Lower leg skin (tissue), 4 donors: ENCODE results near the gene WDFY4. TPM values are rescaled to one million over a fixed set of nuclear protein-coding genes. Genes with fewer than 3 reads are reported as not detected.

Experiments
- DNase-seq, 2 donors: peaks; one replicate each; pipeline ENCODE4 v3.0.0-alpha.2; 2019; ENCODE audit warnings: low spot score in 2 of 2
- H3K4me3 ChIP-seq: fragments of 200-600 bp; sonication (generic); 2 replicates; pipeline ENCODE4 v1.5.1; 2017; ENCODE audit warnings: mild to moderate bottlenecking, low read depth; ENCODE audit not compliant: poor library complexity, severe bottlenecking
- POLR2A ChIP-seq, 2 donors: fragments of 450-650 bp; IDR thresholded peaks; one replicate each; pipeline ENCODE4 v1.6.1; 2016 to 2017; ENCODE audit warnings: antibody characterized with exemption in 2 of 2, mild to moderate bottlenecking in 1 of 2, moderate library complexity in 1 of 2
- WGBS, 2 donors: methylation state at CpG; one replicate each; pipeline ENCODE4 v1.1.5; 2018; 5-methylcytosine and 5-hydroxymethylcytosine counted together
- intact Hi-C: fragments of 100-400 bp; cut with DNase I; formaldehyde crosslinking; loops from one replicate; pipeline ENCODE4 v1.15.0; 2023; ENCODE audit warnings: low total_unique reads
- total RNA-seq, 4 donors: library from RNA; depleted of rRNA; stranded (reverse); fragments of >200 nt; gene quantifications; one replicate each; pipeline ENCODE4 v1.1.0, GENCODE V29; 2016
- TF ChIP-seq, protein P1 (sequence below), 3 donors: fragments of 450-650 bp; IDR thresholded peaks; one replicate each; pipeline ENCODE4 v1.5.1; 2016; ENCODE audit warnings: antibody characterized with exemption in 3 of 3, mild to moderate bottlenecking in 3 of 3, moderate library complexity in 2 of 3

Gene WDFY4
- total RNA-seq, 4 donors from 2014 or later, result 0.91 to 4.2 (median 1.1) TPM

DNA sequence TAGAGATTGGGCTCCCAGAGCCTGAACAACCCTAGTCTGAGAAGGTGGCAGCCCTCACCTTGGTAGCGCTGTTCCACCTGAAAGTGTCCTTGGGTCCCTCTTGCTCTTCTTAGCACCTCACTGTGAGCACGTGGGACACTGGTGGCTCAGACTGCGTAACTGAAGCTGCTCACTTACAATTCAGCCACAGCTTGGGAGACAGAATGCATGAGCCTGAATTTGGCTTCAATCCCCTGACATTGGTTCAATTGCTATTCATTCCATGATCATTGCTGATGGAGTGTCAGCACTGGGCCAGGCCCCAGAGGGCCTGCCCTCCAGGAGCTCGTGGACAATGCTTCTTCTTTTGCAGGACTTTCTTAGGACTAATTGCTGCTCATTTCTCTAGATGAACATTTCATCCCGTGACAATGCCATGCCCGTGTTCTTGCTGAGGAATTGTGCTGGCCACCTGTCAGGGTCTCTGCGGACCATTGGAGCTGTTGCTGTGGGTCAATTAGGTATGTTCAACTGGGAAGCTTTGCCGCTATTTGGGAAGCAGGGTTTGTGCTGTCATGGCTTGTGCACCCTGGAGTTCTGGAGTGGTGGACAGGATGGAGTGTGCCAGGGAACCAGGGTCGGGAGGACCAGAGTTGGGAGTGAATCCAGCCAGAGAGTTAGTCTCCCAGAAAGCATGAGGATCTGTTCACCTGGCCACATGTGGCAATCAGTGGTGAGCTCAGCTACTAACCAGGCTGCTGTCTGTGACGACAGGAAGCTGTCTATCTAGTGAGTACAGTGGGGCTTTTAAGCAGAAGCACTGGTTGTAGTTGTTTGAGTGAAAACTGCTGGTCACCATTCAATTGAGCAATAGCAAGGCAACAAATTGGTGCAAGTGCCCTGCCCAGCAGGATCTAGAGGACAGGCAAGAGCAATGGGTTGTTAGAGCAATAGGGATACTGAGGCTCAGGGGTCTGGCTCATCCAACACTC, 105.1 kb downstream of the WDFY4 start:
- TF ChIP-seq POLR2A (IDR thresholded peaks at IDR 0.05), result no peak
- TF ChIP-seq, protein P1, sequence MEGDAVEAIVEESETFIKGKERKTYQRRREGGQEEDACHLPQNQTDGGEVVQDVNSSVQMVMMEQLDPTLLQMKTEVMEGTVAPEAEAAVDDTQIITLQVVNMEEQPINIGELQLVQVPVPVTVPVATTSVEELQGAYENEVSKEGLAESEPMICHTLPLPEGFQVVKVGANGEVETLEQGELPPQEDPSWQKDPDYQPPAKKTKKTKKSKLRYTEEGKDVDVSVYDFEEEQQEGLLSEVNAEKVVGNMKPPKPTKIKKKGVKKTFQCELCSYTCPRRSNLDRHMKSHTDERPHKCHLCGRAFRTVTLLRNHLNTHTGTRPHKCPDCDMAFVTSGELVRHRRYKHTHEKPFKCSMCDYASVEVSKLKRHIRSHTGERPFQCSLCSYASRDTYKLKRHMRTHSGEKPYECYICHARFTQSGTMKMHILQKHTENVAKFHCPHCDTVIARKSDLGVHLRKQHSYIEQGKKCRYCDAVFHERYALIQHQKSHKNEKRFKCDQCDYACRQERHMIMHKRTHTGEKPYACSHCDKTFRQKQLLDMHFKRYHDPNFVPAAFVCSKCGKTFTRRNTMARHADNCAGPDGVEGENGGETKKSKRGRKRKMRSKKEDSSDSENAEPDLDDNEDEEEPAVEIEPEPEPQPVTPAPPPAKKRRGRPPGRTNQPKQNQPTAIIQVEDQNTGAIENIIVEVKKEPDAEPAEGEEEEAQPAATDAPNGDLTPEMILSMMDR (IDR thresholded peaks at IDR 0.05), result no peak
- DNase-seq, result peak in 1 of 2 donors; percentile 61
- H3K4me3 ChIP-seq, result no peak overlapping the region
- intact Hi-C loops, result no loop called here
- 85 to 89% methylated on average over 10 of the region's 10 CpGs for WGBS, 2 donors

DNA sequence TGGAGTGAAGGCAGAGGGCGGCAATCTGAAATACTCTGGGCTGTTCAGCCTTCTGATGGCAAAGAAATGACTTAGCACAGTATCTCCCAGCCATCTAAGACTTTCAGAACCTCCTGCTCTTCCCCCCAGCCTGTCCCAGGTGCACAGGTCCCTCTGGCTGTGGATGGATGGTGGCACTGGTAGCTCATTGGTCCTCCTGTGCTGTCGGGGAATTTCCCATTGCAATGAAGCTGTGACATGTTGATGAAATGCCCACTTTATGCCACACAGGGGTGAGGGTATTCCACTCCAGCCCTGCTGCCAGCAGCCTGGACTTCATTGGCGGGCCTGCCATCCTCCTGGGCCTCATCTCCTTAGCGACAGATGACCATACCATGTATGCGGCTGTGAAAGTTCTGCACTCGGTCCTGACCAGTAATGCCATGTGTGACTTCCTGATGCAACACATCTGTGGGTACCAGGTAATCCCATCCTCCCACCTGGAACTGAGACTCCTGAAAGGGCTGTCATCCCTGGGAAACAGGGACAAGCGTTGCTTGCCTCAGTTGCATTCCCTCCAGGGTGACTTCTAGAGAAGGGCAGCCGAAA, 105.9 kb downstream of the WDFY4 start:
- DNase-seq, result peak in 1 of 2 donors; percentile 61
- WGBS, 2 donors, result 75 to 94% methylated on average over 8 of the region's 8 CpGs
- no peak overlapping the region for H3K4me3 ChIP-seq
- intact Hi-C loops, result no loop called here
- no peak for TF ChIP-seq POLR2A (IDR thresholded peaks at IDR 0.05)
- TF ChIP-seq, protein P1 (IDR thresholded peaks at IDR 0.05), result no peak

DNA sequence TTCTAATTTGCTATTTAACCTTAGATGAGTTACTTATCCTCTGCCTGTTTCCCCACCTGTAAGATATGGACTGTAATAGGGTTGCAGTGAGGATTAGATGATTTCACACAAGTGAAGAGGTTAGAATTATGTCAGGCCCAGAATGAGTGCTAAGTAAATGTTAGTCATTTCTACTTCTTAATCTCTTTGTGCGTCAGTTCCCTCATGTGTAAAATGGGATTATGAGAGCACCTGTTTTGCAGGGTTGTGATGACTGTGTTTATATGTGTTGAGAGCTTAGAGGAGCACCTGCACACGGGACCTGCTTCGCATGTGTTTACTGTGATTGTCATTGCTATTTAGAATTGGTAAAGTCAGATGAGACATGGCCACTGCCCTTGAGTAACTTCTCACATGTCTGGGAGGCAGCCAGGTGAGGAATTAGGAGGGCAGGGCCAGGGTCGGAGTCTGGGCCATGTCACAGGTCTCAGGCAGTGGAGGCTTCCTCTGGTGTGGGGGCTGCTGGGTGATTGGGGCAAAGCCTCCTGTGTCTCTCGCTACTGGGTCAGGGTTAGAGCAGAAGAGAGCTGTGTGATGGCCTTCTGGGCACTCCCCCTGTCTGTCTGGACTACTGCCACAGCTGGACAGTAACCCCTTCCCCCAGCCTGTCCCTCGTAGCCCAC, 106.7 kb downstream of the WDFY4 start:
- H3K4me3 ChIP-seq, result no peak overlapping the region
- peak in 1 of 2 donors; percentile 61 for DNase-seq
- WGBS, 2 donors, result 82 to 84% methylated on average over 6 of the region's 6 CpGs
- intact Hi-C loops, result no loop called here
- TF ChIP-seq POLR2A (IDR thresholded peaks at IDR 0.05), result no peak
- TF ChIP-seq, protein P1 (IDR thresholded peaks at IDR 0.05), result no peak

DNA sequence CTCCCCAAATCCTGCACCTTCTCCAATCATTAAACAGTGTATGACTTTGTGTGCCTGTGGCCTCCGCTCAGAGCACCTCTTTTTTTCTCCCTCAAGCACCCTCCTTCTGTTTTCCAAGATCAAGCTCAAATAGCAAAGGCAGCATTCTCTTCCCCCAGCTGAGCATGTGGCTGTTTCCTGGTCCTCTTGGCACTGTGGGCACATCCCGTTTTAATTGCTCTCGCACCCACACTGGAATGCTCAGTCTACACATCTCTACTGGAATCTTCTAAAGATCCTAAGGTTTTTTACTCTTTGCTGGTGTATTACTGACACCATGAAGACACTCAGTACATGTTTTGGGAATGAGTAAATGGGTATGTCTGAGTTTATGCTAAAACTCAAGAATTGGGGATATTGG, 107.4 kb downstream of the WDFY4 start:
- no peak for TF ChIP-seq POLR2A (IDR thresholded peaks at IDR 0.05)
- TF ChIP-seq, protein P1 (IDR thresholded peaks at IDR 0.05), result no peak
- no peak overlapping the region for H3K4me3 ChIP-seq
- intact Hi-C loops, result no loop called here
- no peak for DNase-seq
- WGBS, 2 donors, result 56 to 60% methylated on average over 3 of the region's 3 CpGs

DNA sequence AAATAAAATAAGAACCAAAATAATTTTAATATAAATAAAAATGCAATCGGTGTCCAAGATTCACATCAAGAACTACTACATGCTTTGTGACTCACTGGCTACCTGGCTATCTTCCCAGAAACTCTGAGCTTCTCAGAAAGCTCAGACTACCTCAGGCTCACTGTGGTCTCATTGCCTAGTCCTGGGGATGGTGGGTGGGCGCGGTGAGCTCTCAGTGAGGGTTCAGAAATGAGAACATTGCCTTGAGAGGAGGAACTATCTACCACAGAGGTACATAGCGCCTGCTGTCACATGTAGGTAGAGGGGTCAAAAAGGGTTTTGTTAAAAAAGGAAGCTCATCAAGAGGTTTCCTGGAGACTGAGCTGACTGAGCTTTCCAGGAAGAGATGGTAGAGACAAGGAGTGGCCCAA, 108.0 kb downstream of the WDFY4 start:
- H3K4me3 ChIP-seq, result no peak overlapping the region
- DNase-seq, result peak in 1 of 2 donors; percentile 63
- TF ChIP-seq POLR2A (IDR thresholded peaks at IDR 0.05), result no peak
- TF ChIP-seq, protein P1 (IDR thresholded peaks at IDR 0.05), result no peak
- WGBS, 2 donors, result 37 to 52% methylated on average over 4 of the region's 4 CpGs
- intact Hi-C loops, result no loop called here
